ENCODE measurements around the gene SH2D3C.

SH2D3C gene

GRCh38 chr9:127770583-127770904 lies 7.9 kb downstream of the SH2D3C start:
- H3K4me1 ChIP-seq (ENCODE audit: control insufficient read depth in 1 of 2, insufficient read depth in 2 of 2, low read length in 2 of 2) = peaks cover 4 to 11% of the 10 kb centered on the region in 2 donors
- peak overlapping the region; percentile 60 to 71 for H3K4me3 ChIP-seq (ENCODE audit: low read depth in 1 of 2, low read length in 2 of 2)
- H3K9me3 ChIP-seq (ENCODE audit: control insufficient read depth in 1 of 2, low read length in 2 of 2) = no peaks in the 10 kb centered on the region
- H3K27me3 ChIP-seq (ENCODE audit: low read depth, low read length) = no peaks in the 10 kb centered on the region
- peak overlapping the region; percentile 68 for H3K27ac ChIP-seq (ENCODE audit: low read length)
- H3K36me3 ChIP-seq (ENCODE audit: control insufficient read depth in 1 of 2, insufficient read depth in 2 of 2, low read length in 2 of 2) = no peaks in the 10 kb centered on the region

- Histone ChIP-seq H3K9me3 (ENCODE audit: control insufficient read depth in 1 of 2, low read length in 2 of 2) (no peaks in the 10 kb centered on the region), H3K27me3 (ENCODE audit: low read depth, low read length) (no peaks in the 10 kb centered on the region), H3K36me3 (ENCODE audit: control insufficient read depth in 1 of 2, insufficient read depth in 2 of 2, low read length in 2 of 2) (no peaks in the 10 kb centered on the region), H3K4me3 (ENCODE audit: low read depth in 1 of 2, low read length in 2 of 2) (peak overlapping the region; percentile 60 to 71), H3K27ac (ENCODE audit: low read length) (peak overlapping the region; percentile 68), H3K4me1 (ENCODE audit: control insufficient read depth in 1 of 2, insufficient read depth in 2 of 2, low read length in 2 of 2) (peaks cover 4 to 11% of the 10 kb centered on the region in 2 donors)
Measured at GRCh38 chr9:127769929-127770582, 8.4 kb downstream of the SH2D3C start.

- H3K27me3 ChIP-seq (ENCODE audit: low read depth, low read length) = no peaks in the 10 kb centered on the region
- H3K4me1 ChIP-seq (ENCODE audit: control insufficient read depth in 1 of 2, insufficient read depth in 2 of 2, low read length in 2 of 2) = peaks cover 4 to 11% of the 10 kb centered on the region in 2 donors
- no peak overlapping the region for H3K4me3 ChIP-seq (ENCODE audit: low read depth in 1 of 2, low read length in 2 of 2)
- H3K27ac ChIP-seq (ENCODE audit: low read length) = no peak overlapping the region
- H3K36me3 ChIP-seq (ENCODE audit: control insufficient read depth in 1 of 2, insufficient read depth in 2 of 2, low read length in 2 of 2) = no peaks in the 10 kb centered on the region
- no peaks in the 10 kb centered on the region for H3K9me3 ChIP-seq (ENCODE audit: control insufficient read depth in 1 of 2, low read length in 2 of 2)
Measured at GRCh38 chr9:127769101-127769500, 9.4 kb downstream of the SH2D3C start.

- no peaks in the 10 kb centered on the region for H3K9me3 ChIP-seq (ENCODE audit: control insufficient read depth in 1 of 2, low read length in 2 of 2)
- no peaks in the 10 kb centered on the region for H3K27me3 ChIP-seq (ENCODE audit: low read depth, low read length)
- H3K27ac ChIP-seq (ENCODE audit: low read length) = no peak overlapping the region
- no peaks in the 10 kb centered on the region for H3K36me3 ChIP-seq (ENCODE audit: control insufficient read depth in 1 of 2, insufficient read depth in 2 of 2, low read length in 2 of 2)
- peaks cover 4 to 11% of the 10 kb centered on the region in 2 donors for H3K4me1 ChIP-seq (ENCODE audit: control insufficient read depth in 1 of 2, insufficient read depth in 2 of 2, low read length in 2 of 2)
- H3K4me3 ChIP-seq (ENCODE audit: low read depth in 1 of 2, low read length in 2 of 2) = no peak overlapping the region
Measured at GRCh38 chr9:127768698-127769097, 9.8 kb downstream of the SH2D3C start.

- no peaks in the 10 kb centered on the region for H3K9me3 ChIP-seq (ENCODE audit: control insufficient read depth in 1 of 2, low read length in 2 of 2)
- no peak overlapping the region for H3K4me3 ChIP-seq (ENCODE audit: low read depth in 1 of 2, low read length in 2 of 2)
- no peaks in the 10 kb centered on the region for H3K27me3 ChIP-seq (ENCODE audit: low read depth, low read length)
- H3K36me3 ChIP-seq (ENCODE audit: control insufficient read depth in 1 of 2, insufficient read depth in 2 of 2, low read length in 2 of 2) = no peaks in the 10 kb centered on the region
- H3K4me1 ChIP-seq (ENCODE audit: control insufficient read depth in 1 of 2, insufficient read depth in 2 of 2, low read length in 2 of 2) = peaks cover 4 to 11% of the 10 kb centered on the region in 2 donors
- peak overlapping the region; percentile 57 for H3K27ac ChIP-seq (ENCODE audit: low read length)
Measured at GRCh38 chr9:127767909-127768331, 10.5 kb downstream of the SH2D3C start.

- Histone ChIP-seq H3K9me3 (ENCODE audit: control insufficient read depth in 1 of 2, low read length in 2 of 2) (no peaks in the 10 kb centered on the region), H3K4me3 (ENCODE audit: low read depth in 1 of 2, low read length in 2 of 2) (no peak overlapping the region), H3K27ac (ENCODE audit: low read length) (peak overlapping the region; percentile 57), H3K4me1 (ENCODE audit: control insufficient read depth in 1 of 2, insufficient read depth in 2 of 2, low read length in 2 of 2) (peaks cover 4 to 11% of the 10 kb centered on the region in 2 donors), H3K36me3 (ENCODE audit: control insufficient read depth in 1 of 2, insufficient read depth in 2 of 2, low read length in 2 of 2) (no peaks in the 10 kb centered on the region), H3K27me3 (ENCODE audit: low read depth, low read length) (no peaks in the 10 kb centered on the region)
Measured at GRCh38 chr9:127767410-127767809, 11.1 kb downstream of the SH2D3C start.

GRCh38 chr9:127765418-127765817 lies 13.0 kb downstream of the SH2D3C start:
- peaks cover 3 to 4% of the 10 kb centered on the region in 2 donors for H3K4me1 ChIP-seq (ENCODE audit: control insufficient read depth in 1 of 2, insufficient read depth in 2 of 2, low read length in 2 of 2)
- no peaks in the 10 kb centered on the region for H3K36me3 ChIP-seq (ENCODE audit: control insufficient read depth in 1 of 2, insufficient read depth in 2 of 2, low read length in 2 of 2)
- H3K27me3 ChIP-seq (ENCODE audit: low read depth, low read length) = no peaks in the 10 kb centered on the region
- H3K4me3 ChIP-seq (ENCODE audit: low read depth in 1 of 2, low read length in 2 of 2) = no peak overlapping the region
- no peak overlapping the region for H3K27ac ChIP-seq (ENCODE audit: low read length)
- H3K9me3 ChIP-seq (ENCODE audit: control insufficient read depth in 1 of 2, low read length in 2 of 2) = no peaks in the 10 kb centered on the region

- no peak overlapping the region for H3K4me3 ChIP-seq (ENCODE audit: low read depth in 1 of 2, low read length in 2 of 2)
- H3K36me3 ChIP-seq (ENCODE audit: control insufficient read depth in 1 of 2, insufficient read depth in 2 of 2, low read length in 2 of 2) = no peaks in the 10 kb centered on the region
- no peaks in the 10 kb centered on the region for H3K4me1 ChIP-seq (ENCODE audit: control insufficient read depth in 1 of 2, insufficient read depth in 2 of 2, low read length in 2 of 2)
- H3K27me3 ChIP-seq (ENCODE audit: low read depth, low read length) = no peaks in the 10 kb centered on the region
- no peaks in the 10 kb centered on the region for H3K9me3 ChIP-seq (ENCODE audit: control insufficient read depth in 1 of 2, low read length in 2 of 2)
- H3K27ac ChIP-seq (ENCODE audit: low read length) = no peak overlapping the region
Measured at GRCh38 chr9:127763918-127764384, 14.5 kb downstream of the SH2D3C start.

- Histone ChIP-seq H3K27ac (ENCODE audit: low read length) (peak overlapping the region; percentile 16), H3K9me3 (ENCODE audit: control insufficient read depth in 1 of 2, low read length in 2 of 2) (no peaks in the 10 kb centered on the region), H3K36me3 (ENCODE audit: control insufficient read depth in 1 of 2, insufficient read depth in 2 of 2, low read length in 2 of 2) (no peaks in the 10 kb centered on the region), H3K27me3 (ENCODE audit: low read depth, low read length) (no peaks in the 10 kb centered on the region), H3K4me1 (ENCODE audit: control insufficient read depth in 1 of 2, insufficient read depth in 2 of 2, low read length in 2 of 2) (no peaks in the 10 kb centered on the region), H3K4me3 (ENCODE audit: low read depth in 1 of 2, low read length in 2 of 2) (no peak overlapping the region)
Measured at GRCh38 chr9:127762111-127762676, 16.3 kb downstream of the SH2D3C start.

- Histone ChIP-seq H3K27ac (ENCODE audit: low read length) (peak overlapping the region; percentile 16), H3K4me1 (ENCODE audit: control insufficient read depth in 1 of 2, insufficient read depth in 2 of 2, low read length in 2 of 2) (no peaks in the 10 kb centered on the region), H3K9me3 (ENCODE audit: control insufficient read depth in 1 of 2, low read length in 2 of 2) (no peaks in the 10 kb centered on the region), H3K27me3 (ENCODE audit: low read depth, low read length) (no peaks in the 10 kb centered on the region), H3K36me3 (ENCODE audit: control insufficient read depth in 1 of 2, insufficient read depth in 2 of 2, low read length in 2 of 2) (no peaks in the 10 kb centered on the region), H3K4me3 (ENCODE audit: low read depth in 1 of 2, low read length in 2 of 2) (no peak overlapping the region)
Measured at GRCh38 chr9:127761491-127761956, 16.9 kb downstream of the SH2D3C start.

GRCh38 chr9:127761061-127761460 lies 17.4 kb downstream of the SH2D3C start:
- no peaks in the 10 kb centered on the region for H3K9me3 ChIP-seq (ENCODE audit: control insufficient read depth in 1 of 2, low read length in 2 of 2)
- no peak overlapping the region for H3K27ac ChIP-seq (ENCODE audit: low read length)
- H3K27me3 ChIP-seq (ENCODE audit: low read depth, low read length) = no peaks in the 10 kb centered on the region
- H3K4me3 ChIP-seq (ENCODE audit: low read depth in 1 of 2, low read length in 2 of 2) = no peak overlapping the region
- H3K4me1 ChIP-seq (ENCODE audit: control insufficient read depth in 1 of 2, insufficient read depth in 2 of 2, low read length in 2 of 2) = no peaks in the 10 kb centered on the region
- H3K36me3 ChIP-seq (ENCODE audit: control insufficient read depth in 1 of 2, insufficient read depth in 2 of 2, low read length in 2 of 2) = no peaks in the 10 kb centered on the region
